K562 (cell line): ENCODE results near the gene TASP1. TPM values are rescaled to one million over a fixed set of nuclear protein-coding genes. Genes with fewer than 3 reads are reported as not detected.
A peak's percentile ranks its signal among the peaks of the same experiment; 100 is the strongest.

Experiments used
- ATAC-seq: fragments of 200-7000 bp; cut with Tn5 transposase; 3 replicates; pipeline ENCODE4 v1.9.1; 2020; ENCODE audit warnings: moderate library complexity
- BruUV-seq: library from RNA; stranded (reverse); fragments of 400-500 nt; replicated peaks from 2 replicates; lab custom pipeline; 2021; lab: Mats Ljungman, UMichigan
- CTCF ChIA-PET: fragments of 300-600 bp; formaldehyde crosslinking; extraction: SDS; loops from one replicate; lab custom pipeline; 2021; ENCODE audit warnings: low intra/inter-chr PET ratio; lab: Yijun Ruan, JAX
- POLR2A ChIA-PET: fragments of 300-600, 350-650 bp; sonication (Branson Sonifier 250); formaldehyde crosslinking; extraction: SDS; loops from one replicate; lab custom pipeline; 2021; ENCODE audit warnings: antibody characterized with exemption, inconsistent platforms; lab: Yijun Ruan, JAX
- DNase-seq, 4 experiments: peaks; one replicate each; pipeline versions ENCODE4 v3.0.0 to v3.0.0-alpha.2; 2011 to 2018; ENCODE audit warnings: low spot score in 3 of 4, mixed read lengths in 3 of 4; ENCODE audit errors: extremely low read depth in 1 of 4
- FAIRE-seq: peaks from 2 replicates; lab custom pipeline; 2011; peaks lifted over from hg19 to GRCh38; lab: Jason Lieb, UNC
- H2AFZ ChIP-seq: 2 replicates; pipeline ENCODE4 v1.6.0; 2011; ENCODE audit warnings: low read depth, low read length, control low read depth, inconsistent platforms
- H3K27ac ChIP-seq: fragments of 200-600 bp; 3 replicates; pipeline ENCODE4 v1.8.0; 2011; ENCODE audit warnings: low read depth, mild to moderate bottlenecking, control low read depth, inconsistent platforms, low read length, moderate library complexity, mixed read lengths; ENCODE audit errors: extremely low read depth
- H3K27me3 ChIP-seq, 2 experiments: fragments of 300-600 bp in 1 of 2; 2 replicates in 1 of 2; 3 replicates in 1 of 2; pipeline versions ENCODE4 v1.6.0 to v1.8.0; 2011; ENCODE audit warnings: inconsistent platforms in 2 of 2, low read length in 2 of 2, mild to moderate bottlenecking in 1 of 2, mixed read lengths in 1 of 2, moderate library complexity in 1 of 2; ENCODE audit not compliant: control insufficient read depth in 2 of 2, insufficient read depth in 2 of 2
- H3K36me3 ChIP-seq: fragments of 300-600 bp; 3 replicates; pipeline ENCODE4 v1.8.0; 2011; ENCODE audit warnings: mild to moderate bottlenecking, low read length, inconsistent platforms; ENCODE audit not compliant: control insufficient read depth, insufficient read depth
- H3K4me1 ChIP-seq, 2 experiments: fragments of 200-600 bp in 1 of 2; replicated peaks in 1 of 2; 2 replicates in 1 of 2; 3 replicates in 1 of 2; pipeline versions ENCODE4 v1.5.1 to v1.8.0; 2011; ENCODE audit warnings: inconsistent platforms in 2 of 2, low read length in 2 of 2, mild to moderate bottlenecking in 1 of 2, mixed read lengths in 1 of 2, moderate library complexity in 1 of 2; ENCODE audit not compliant: control insufficient read depth in 2 of 2, insufficient read depth in 2 of 2
- H3K4me2 ChIP-seq: 2 replicates; pipeline ENCODE4 v1.6.1; 2011; ENCODE audit warnings: low read length, control low read depth, inconsistent platforms, mixed read lengths; ENCODE audit not compliant: insufficient read depth
- H3K4me3 ChIP-seq: fragments of 200-600 bp; sonication (generic), shearing (Covaris generic); 2 replicates; pipeline ENCODE4 v1.5.1; 2016; ENCODE audit warnings: control low read depth, inconsistent platforms
- H3K79me2 ChIP-seq: fragments of 200-600 bp; 3 replicates; pipeline ENCODE4 v1.8.0; 2011; ENCODE audit warnings: low read length, inconsistent platforms; ENCODE audit not compliant: control insufficient read depth, insufficient read depth
- H3K9ac ChIP-seq, 2 experiments: 2 replicates each; pipeline versions ENCODE4 v1.6.0 to v1.6.1; 2011; ENCODE audit warnings: low read depth in 2 of 2, low read length in 2 of 2, control low read depth in 1 of 2, inconsistent platforms in 1 of 2, mild to moderate bottlenecking in 1 of 2, mixed read lengths in 1 of 2; ENCODE audit not compliant: insufficient read depth in 1 of 2
- H3K9me1 ChIP-seq: one replicate; pipeline ENCODE4 v1.6.0; 2011; ENCODE audit warnings: inconsistent platforms, mild to moderate bottlenecking, low read length, moderate library complexity; ENCODE audit not compliant: control insufficient read depth, insufficient read depth
- H3K9me3 ChIP-seq: replicated peaks from 2 replicates; pipeline ENCODE4 v1.5.1; 2011; ENCODE audit warnings: low read depth, low read length, inconsistent platforms; ENCODE audit not compliant: control insufficient read depth, insufficient read depth
- H4K20me1 ChIP-seq: replicated peaks from 2 replicates; pipeline ENCODE4 v1.6.1; 2011; ENCODE audit warnings: low read length, inconsistent platforms, mixed read lengths; ENCODE audit not compliant: control insufficient read depth, insufficient read depth
- MEIS2 ChIP-seq: fragments of 450-650 bp; IDR thresholded peaks from 2 replicates; pipeline ENCODE4 v1.6.1; 2014; ENCODE audit warnings: mild to moderate bottlenecking; ENCODE audit not compliant: partially characterized antibody
- WGBS: fragments of 100-300 bp; shearing (Covaris generic); methylation state at CpG from one replicate; pipeline ENCODE4 v1.1.6; 2016; ENCODE audit warnings: low coverage, mixed read lengths; ENCODE audit not compliant: insufficient coverage; ENCODE audit errors: missing lambda C conversion rate; 5-methylcytosine and 5-hydroxymethylcytosine counted together
- in situ Hi-C: fragments of 300-500 bp; cut with MboI; formaldehyde crosslinking; loops from 4 replicates; pipeline ENCODE4 v1.15.0; 2018; ENCODE audit warnings: inconsistent platforms, mixed read lengths
- intact Hi-C: fragments of 100-400 bp; cut with micrococcal nuclease; formaldehyde crosslinking; loops from 2 replicates; pipeline ENCODE4 v1.14.2; 2022
- polyA plus RNA-seq, 8 experiments: library from polyadenylated mRNA; depleted of rRNA in 4 of 8; stranded (reverse) in 5 of 8; unstranded in 3 of 8; fragments of >200 nt; fragmentation: Nextera tagmentation in 2 of 8; fragmentation: Illumina TruSeq in 1 of 8; extraction: Ambion mirVana in 2 of 8; extraction: Trizol in 1 of 8; gene quantifications; 2 replicates each; pipeline versions ENCODE4 v1.2.1 to v1.2.3, GENCODE V29; 2011 to 2014; ENCODE audit warnings: inconsistent platforms in 1 of 8, missing spikeins in 1 of 8
- total RNA-seq, 7 experiments: library from RNA; depleted of rRNA in 6 of 7; stranded (reverse); fragments of >200 nt in 6 of 7; fragmentation: Illumina TruSeq in 2 of 7; extraction: Trizol in 2 of 7; gene quantifications; 2 replicates each; pipeline versions ENCODE4 v1.2.1 to v1.2.3, GENCODE V29; 2011 to 2021; ENCODE audit warnings: low replicate concordance in 1 of 7
- TF ChIP-seq, protein P1 (sequence below), 2 experiments: IDR thresholded peaks in 1 of 2; conservative IDR thresholded peaks in 1 of 2; 2 replicates each; pipeline ENCODE4 v1.6.1; 2016; ENCODE audit warnings: low read depth in 2 of 2, mild to moderate bottlenecking in 1 of 2, missing compliant biosample characterization in 1 of 2, missing genetic modification characterization in 1 of 2, moderate library complexity in 1 of 2
- TF ChIP-seq, protein P2 (sequence below): fragments of 450-650 bp; IDR thresholded peaks from 2 replicates; pipeline ENCODE4 v1.6.1; 2016
- TF ChIP-seq, protein P3 (sequence below): IDR thresholded peaks from 3 replicates; pipeline ENCODE4 v1.6.1; 2011; ENCODE audit warnings: borderline replicate concordance, mild to moderate bottlenecking, moderate library complexity; ENCODE audit not compliant: insufficient read length; ENCODE audit errors: extremely low read depth

Gene TASP1
- total and polyA plus RNA-seq, 9 of the 15 experiments (the other 6 are each of a cell fraction or from before 2014, with no cell fraction given), result 3.7 to 10.6 (median 6.4) TPM

DNA sequence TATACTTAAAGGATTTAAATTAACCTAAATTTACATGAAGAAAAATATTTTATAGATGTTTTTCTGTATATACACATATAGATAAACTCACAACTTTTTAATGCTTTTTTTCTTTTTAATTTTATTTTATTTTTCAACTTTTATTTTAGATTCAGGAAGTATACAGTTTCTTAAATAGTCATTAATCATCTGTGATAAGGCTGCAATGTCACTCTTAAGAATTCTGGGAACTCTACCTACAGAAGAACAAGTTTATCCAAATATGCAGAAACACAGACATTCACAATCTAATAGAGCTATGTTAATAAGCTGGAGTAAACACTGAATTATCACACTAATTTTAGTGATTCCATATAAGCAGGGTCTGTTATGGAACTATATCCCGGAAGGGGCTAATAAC, 181.2 kb downstream of the TASP1 start:
- TF ChIP-seq, protein P1, sequence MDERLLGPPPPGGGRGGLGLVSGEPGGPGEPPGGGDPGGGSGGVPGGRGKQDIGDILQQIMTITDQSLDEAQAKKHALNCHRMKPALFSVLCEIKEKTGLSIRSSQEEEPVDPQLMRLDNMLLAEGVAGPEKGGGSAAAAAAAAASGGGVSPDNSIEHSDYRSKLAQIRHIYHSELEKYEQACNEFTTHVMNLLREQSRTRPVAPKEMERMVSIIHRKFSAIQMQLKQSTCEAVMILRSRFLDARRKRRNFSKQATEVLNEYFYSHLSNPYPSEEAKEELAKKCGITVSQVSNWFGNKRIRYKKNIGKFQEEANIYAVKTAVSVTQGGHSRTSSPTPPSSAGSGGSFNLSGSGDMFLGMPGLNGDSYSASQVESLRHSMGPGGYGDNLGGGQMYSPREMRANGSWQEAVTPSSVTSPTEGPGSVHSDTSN (CRISPR knock-in tag; IDR thresholded peaks at IDR 0.05; ENCODE audit: low read depth), result no peak
- TF ChIP-seq, protein P1 (tag; conservative IDR thresholded peaks at IDR 0.05; ENCODE audit: low read depth), result 0 out of 2 replicates have a peak, but pooled peaks have one; percentile 54
- TF ChIP-seq MEIS2, result peak; percentile 53
- TF ChIP-seq, protein P2, sequence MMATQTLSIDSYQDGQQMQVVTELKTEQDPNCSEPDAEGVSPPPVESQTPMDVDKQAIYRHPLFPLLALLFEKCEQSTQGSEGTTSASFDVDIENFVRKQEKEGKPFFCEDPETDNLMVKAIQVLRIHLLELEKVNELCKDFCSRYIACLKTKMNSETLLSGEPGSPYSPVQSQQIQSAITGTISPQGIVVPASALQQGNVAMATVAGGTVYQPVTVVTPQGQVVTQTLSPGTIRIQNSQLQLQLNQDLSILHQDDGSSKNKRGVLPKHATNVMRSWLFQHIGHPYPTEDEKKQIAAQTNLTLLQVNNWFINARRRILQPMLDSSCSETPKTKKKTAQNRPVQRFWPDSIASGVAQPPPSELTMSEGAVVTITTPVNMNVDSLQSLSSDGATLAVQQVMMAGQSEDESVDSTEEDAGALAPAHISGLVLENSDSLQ, result peak; percentile 57
- TF ChIP-seq, protein P3, sequence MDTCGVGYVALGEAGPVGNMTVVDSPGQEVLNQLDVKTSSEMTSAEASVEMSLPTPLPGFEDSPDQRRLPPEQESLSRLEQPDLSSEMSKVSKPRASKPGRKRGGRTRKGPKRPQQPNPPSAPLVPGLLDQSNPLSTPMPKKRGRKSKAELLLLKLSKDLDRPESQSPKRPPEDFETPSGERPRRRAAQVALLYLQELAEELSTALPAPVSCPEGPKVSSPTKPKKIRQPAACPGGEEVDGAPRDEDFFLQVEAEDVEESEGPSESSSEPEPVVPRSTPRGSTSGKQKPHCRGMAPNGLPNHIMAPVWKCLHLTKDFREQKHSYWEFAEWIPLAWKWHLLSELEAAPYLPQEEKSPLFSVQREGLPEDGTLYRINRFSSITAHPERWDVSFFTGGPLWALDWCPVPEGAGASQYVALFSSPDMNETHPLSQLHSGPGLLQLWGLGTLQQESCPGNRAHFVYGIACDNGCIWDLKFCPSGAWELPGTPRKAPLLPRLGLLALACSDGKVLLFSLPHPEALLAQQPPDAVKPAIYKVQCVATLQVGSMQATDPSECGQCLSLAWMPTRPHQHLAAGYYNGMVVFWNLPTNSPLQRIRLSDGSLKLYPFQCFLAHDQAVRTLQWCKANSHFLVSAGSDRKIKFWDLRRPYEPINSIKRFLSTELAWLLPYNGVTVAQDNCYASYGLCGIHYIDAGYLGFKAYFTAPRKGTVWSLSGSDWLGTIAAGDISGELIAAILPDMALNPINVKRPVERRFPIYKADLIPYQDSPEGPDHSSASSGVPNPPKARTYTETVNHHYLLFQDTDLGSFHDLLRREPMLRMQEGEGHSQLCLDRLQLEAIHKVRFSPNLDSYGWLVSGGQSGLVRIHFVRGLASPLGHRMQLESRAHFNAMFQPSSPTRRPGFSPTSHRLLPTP, result no peak
- H3K9ac ChIP-seq, result no peak overlapping the region
- WGBS, result 67% methylated on average over 1 of the region's 1 CpG
- no peaks in the 10 kb centered on the region for H3K9me3 ChIP-seq
- no peak overlapping the region for H2AFZ ChIP-seq
- no peak for DNase-seq
- H3K27me3 ChIP-seq, result no peaks in the 10 kb centered on the region
- POLR2A ChIA-PET, result no interaction called here
- no TSS peak for BruUV-seq
- CTCF ChIA-PET, result no interaction called here
- intact Hi-C loops, result loop anchor here (10.0 kb wide), 1 partner anchor 87 kb away; no protein-coding TSS in a partner anchor
- FAIRE-seq, result no peak
- no peaks in the 10 kb centered on the region for H3K79me2 ChIP-seq
- no peaks in the 10 kb centered on the region for H4K20me1 ChIP-seq
- H3K4me3 ChIP-seq, result no peak overlapping the region
- no peaks in the 10 kb centered on the region for H3K36me3 ChIP-seq
- no peaks in the 10 kb centered on the region for H3K9me1 ChIP-seq
- H3K4me1 ChIP-seq, result no peaks in the 10 kb centered on the region
- no peak overlapping the region for H3K27ac ChIP-seq
- in situ Hi-C loops, result no loop called here
- no peak overlapping the region for H3K4me2 ChIP-seq
- ATAC-seq, result no peak
